Measurements from ENCODE around the gene CNGA3. TPM values are rescaled to one million over a fixed set of nuclear protein-coding genes. Genes with fewer than 3 reads are reported as not detected.

CNGA3 gene
- total and polyA plus RNA-seq, 2 experiments from 2014 or later = not detected

DNA sequence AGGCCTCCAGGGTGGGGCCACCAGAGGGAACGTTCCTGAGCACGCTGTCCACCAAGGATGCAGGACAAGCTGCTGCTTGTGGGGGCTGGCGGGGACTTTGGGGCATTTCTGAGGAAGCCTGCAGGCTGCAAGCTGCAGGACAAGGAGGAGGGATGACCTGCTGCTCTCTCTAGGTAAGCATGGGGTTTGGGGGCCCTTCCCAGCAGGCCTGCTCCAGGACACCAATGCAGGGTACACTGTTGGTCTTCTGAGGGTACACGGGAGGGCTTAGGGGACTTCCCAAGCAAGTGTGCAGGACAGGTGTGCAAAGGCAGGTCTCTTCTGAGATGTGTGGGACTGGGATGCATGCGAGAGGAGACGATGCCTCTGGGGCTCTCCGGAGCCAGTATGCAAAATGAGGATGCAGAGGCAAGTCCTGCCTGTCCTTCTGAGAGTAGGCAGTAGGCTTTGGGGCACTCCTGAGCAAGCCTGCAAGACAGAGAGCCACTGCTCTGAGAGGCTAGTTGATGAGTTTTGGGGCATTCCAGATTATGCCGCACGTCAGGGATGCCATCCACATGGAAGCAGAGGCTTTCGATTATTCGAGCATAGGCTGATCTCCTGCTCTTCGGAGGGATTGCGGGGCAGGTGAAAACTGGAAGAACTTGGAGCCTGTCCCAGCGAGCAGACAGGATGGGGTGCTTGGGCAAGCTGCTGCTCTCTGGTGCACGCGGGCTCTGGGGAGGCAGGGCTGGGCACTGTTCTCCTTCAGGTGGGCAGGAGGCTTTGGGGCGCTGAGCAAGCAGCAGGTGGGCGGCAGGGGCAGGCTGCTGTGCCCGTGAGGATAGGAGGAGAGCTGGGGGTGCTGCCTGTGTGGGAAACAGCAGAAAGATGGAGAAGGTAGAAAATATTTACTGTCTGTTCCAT, 44.6 kb downstream of the CNGA3 start:
- no peak overlapping the region for H3K27ac ChIP-seq
- no peak for DNase-seq (ENCODE audit: low read depth in 1 of 2, low spot score in 1 of 2)

DNA sequence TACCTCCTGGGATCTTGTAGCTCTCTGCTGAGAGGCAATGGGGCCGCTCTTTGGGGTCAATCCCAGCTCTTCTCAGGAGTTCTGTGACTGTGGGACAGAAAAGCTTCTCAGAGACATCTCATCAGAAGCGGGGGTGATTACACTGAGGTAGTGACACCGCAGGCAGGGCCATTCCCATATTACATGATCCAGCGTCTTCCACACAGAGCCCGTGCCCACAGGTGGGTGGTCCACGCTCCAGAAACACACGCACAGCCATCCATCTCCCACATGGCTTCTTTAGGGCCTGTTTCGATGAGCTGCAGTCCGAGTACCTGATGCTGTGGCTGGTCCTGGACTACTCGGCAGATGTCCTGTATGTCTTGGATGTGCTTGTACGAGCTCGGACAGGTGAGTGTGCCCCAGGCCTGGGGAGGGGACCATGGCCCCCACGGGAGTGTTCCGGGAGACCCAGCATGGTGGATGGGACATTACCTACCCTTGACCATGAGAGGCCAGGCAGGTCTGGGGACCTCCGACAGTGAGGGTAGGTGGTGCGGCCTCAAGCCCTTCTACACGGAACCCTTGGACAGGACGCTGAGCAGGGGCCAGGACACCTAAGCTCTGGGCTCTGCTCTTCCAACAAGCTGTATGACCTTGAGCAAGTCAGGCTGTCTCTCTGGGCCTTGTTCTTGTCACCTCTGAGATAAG, 45.5 kb downstream of the CNGA3 start:
- no peak for TF ChIP-seq CTCF (IDR thresholded peaks at IDR 0.05; ENCODE audit: low read depth, low read length)
- no peaks in the 10 kb centered on the region for H3K36me3 ChIP-seq
- no peaks in the 10 kb centered on the region for H3K27me3 ChIP-seq
- no peaks in the 10 kb centered on the region for H3K4me1 ChIP-seq (ENCODE audit: low read depth)
- H3K4me3 ChIP-seq = no peak overlapping the region
- H3K27ac ChIP-seq = no peak overlapping the region
- no peaks in the 10 kb centered on the region for H3K9me3 ChIP-seq (ENCODE audit: low read depth)
- DNase-seq (ENCODE audit: low read depth in 1 of 2, low spot score in 1 of 2) = no peak

More for the DNA sequence above, 44.6 kb downstream of the CNGA3 start:
- H3K4me3 ChIP-seq = no peak overlapping the region
- no peaks in the 10 kb centered on the region for H3K27me3 ChIP-seq
- no peaks in the 10 kb centered on the region for H3K36me3 ChIP-seq
- H3K9me3 ChIP-seq (ENCODE audit: low read depth) = no peaks in the 10 kb centered on the region
- TF ChIP-seq CTCF (IDR thresholded peaks at IDR 0.05; ENCODE audit: low read depth, low read length) = no peak
- no peaks in the 10 kb centered on the region for H3K4me1 ChIP-seq (ENCODE audit: low read depth)

GRCh38 chr2:98393354-98393753, 47.1 kb downstream of the CNGA3 start:
- Histone ChIP-seq H3K4me1 (ENCODE audit: low read depth) (no peaks in the 10 kb centered on the region), H3K36me3 (no peaks in the 10 kb centered on the region), H3K27me3 (no peaks in the 10 kb centered on the region), H3K27ac (no peak overlapping the region), H3K9me3 (ENCODE audit: low read depth) (no peaks in the 10 kb centered on the region), H3K4me3 (no peak overlapping the region)
- DNase-seq (ENCODE audit: low read depth in 1 of 2, low spot score in 1 of 2) = no peak
- TF ChIP-seq CTCF (IDR thresholded peaks at IDR 0.05; ENCODE audit: low read depth, low read length) = no peak

DNA sequence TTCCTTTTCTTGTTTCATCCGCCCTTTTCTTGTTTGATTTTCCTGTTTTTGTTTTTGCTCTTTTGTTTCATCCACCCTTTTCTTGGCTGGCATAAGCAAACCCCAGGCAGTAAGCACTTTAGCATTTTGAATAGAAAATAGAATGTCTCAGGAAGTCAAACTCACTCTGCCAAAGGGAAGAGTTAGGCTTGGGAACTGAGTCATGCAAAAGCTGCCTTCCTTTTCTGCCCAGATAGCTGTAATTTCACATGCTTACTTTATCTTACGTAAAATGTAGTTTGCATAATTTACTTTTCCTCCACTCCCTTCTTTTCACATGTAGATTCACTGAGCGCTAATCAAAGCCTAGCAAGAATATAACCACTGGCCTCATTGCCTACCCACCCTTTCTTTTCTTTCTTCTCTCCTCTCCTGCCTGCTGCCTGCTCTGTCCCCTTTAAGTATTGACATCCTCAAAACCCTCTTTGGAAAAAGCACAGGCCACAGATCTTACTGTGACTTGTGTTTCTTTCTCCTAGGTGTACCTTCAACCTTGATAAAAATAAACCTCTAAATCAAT, 48.4 kb downstream of the CNGA3 start:
- no peak for TF ChIP-seq CTCF (IDR thresholded peaks at IDR 0.05; ENCODE audit: low read depth, low read length)
- Histone ChIP-seq H3K9me3 (ENCODE audit: low read depth) (no peaks in the 10 kb centered on the region), H3K4me3 (no peak overlapping the region), H3K36me3 (no peaks in the 10 kb centered on the region), H3K4me1 (ENCODE audit: low read depth) (no peaks in the 10 kb centered on the region), H3K27me3 (no peaks in the 10 kb centered on the region), H3K27ac (no peak overlapping the region)
- DNase-seq (ENCODE audit: low read depth in 1 of 2, low spot score in 1 of 2) = peak in 1 of 2 donors; percentile 70

- Histone ChIP-seq H3K4me3 (no peak overlapping the region), H3K9me3 (ENCODE audit: low read depth) (no peaks in the 10 kb centered on the region), H3K36me3 (no peaks in the 10 kb centered on the region), H3K27ac (no peak overlapping the region), H3K4me1 (ENCODE audit: low read depth) (no peaks in the 10 kb centered on the region), H3K27me3 (peaks cover 5% of the 10 kb centered on the region)
- DNase-seq (ENCODE audit: low read depth in 1 of 2, low spot score in 1 of 2) = no peak
- TF ChIP-seq CTCF (IDR thresholded peaks at IDR 0.05; ENCODE audit: low read depth, low read length) = no peak
Observed at GRCh38 chr2:98395977-98396376, 49.7 kb downstream of the CNGA3 start.
